ENCODE data around the gene CALHM6.

GRCh38 chr6:116456927-116457326 lies 4.2 kb upstream of the CALHM6 start:
- TF ChIP-seq, protein P1, sequence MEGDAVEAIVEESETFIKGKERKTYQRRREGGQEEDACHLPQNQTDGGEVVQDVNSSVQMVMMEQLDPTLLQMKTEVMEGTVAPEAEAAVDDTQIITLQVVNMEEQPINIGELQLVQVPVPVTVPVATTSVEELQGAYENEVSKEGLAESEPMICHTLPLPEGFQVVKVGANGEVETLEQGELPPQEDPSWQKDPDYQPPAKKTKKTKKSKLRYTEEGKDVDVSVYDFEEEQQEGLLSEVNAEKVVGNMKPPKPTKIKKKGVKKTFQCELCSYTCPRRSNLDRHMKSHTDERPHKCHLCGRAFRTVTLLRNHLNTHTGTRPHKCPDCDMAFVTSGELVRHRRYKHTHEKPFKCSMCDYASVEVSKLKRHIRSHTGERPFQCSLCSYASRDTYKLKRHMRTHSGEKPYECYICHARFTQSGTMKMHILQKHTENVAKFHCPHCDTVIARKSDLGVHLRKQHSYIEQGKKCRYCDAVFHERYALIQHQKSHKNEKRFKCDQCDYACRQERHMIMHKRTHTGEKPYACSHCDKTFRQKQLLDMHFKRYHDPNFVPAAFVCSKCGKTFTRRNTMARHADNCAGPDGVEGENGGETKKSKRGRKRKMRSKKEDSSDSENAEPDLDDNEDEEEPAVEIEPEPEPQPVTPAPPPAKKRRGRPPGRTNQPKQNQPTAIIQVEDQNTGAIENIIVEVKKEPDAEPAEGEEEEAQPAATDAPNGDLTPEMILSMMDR (IDR thresholded peaks at IDR 0.05), result no peak
- no peak for TF ChIP-seq POLR2A (IDR thresholded peaks at IDR 0.05)
